Left cardiac atrium (tissue), 4 donors: ENCODE data around the gene PEX26. TPM values are rescaled to one million over a fixed set of nuclear protein-coding genes. Genes with fewer than 3 reads are reported as not detected.
A peak's percentile ranks its signal among the peaks of the same experiment; 100 is the strongest.
"Not testable (repeated sequence)": the region's sequence is repeated elsewhere in the genome, so short reads cannot be mapped to it uniquely, and the experiment has no call there.

ENCODE experiments used
- ATAC-seq, 2 donors: fragments of 200-7000 bp; cut with Tn5 transposase; one replicate each; pipeline ENCODE4 v1.9.1; 2020; ENCODE audit warnings: mild to moderate bottlenecking in 2 of 2, moderate library complexity in 2 of 2
- DNase-seq: peaks from one replicate; pipeline ENCODE4 v3.0.0-alpha.2; 2020
- intact Hi-C, 2 donors: fragments of 100-400 bp; cut with DNase I; formaldehyde crosslinking; loops; one replicate each; pipeline versions ENCODE4 v1.14.1 to v1.15.1; 2022 to 2023
- total RNA-seq, 2 donors: library from RNA; stranded (reverse); fragmentation: NEBNext Ultra II Directional; extraction: Animal tissue kit (Norgen Biotek cat#: 25700); gene quantifications; one replicate each; pipeline ENCODE4 v1.2.1, GENCODE V29; 2021
- donor health status: DM: no; HTN: yes; CAD: no.
- donor health status: DM: no; HTN: yes; CAD: no; lungs with severe emphysema.
- donor health status: DM: yes; HTN: yes; CAD: no.
- donor health status: Dilated cardiomyopathy.

Gene PEX26
- total RNA-seq, 2 donors from 2014 or later, result 21.6 to 22.5 TPM

DNA sequence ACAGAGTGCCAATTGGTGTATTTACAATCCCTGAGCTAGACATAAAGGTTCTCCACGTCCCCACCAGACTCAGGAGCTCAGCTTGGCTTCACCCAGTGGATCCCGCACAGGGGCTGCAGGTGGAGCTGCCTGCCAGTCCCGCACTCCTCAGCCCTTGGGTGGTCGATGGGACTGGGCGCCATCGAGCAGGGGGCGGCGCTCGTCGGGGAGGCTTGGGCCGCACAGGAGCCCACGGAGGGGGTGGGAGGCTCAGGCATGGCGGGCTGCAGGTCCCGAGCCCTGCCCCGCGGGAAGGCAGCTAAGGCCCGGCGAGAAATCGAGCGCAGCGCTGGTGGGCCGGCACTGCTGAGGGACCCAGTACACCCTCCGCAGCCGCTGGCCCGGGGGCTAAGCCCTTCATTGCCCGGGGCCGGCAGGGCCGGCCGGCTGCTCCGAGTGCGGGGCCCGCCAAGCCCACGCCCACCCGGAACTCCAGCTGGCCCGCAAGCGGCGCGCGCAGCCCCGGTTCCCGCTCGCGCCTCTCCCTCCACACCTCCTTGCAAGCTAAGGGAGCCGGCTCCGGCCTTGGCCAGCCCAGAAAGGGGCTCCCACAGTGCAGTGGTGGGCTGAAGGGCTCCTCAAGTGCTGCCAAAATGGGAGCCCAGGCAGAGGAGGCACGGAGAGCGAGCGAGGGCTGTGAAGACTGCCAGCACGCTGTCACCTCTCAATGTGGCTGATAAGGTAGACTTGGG lies 24.4 kb upstream of the PEX26 start:
- DNase-seq, intact Hi-C loops, ATAC-seq: not testable (repeated sequence)

DNA sequence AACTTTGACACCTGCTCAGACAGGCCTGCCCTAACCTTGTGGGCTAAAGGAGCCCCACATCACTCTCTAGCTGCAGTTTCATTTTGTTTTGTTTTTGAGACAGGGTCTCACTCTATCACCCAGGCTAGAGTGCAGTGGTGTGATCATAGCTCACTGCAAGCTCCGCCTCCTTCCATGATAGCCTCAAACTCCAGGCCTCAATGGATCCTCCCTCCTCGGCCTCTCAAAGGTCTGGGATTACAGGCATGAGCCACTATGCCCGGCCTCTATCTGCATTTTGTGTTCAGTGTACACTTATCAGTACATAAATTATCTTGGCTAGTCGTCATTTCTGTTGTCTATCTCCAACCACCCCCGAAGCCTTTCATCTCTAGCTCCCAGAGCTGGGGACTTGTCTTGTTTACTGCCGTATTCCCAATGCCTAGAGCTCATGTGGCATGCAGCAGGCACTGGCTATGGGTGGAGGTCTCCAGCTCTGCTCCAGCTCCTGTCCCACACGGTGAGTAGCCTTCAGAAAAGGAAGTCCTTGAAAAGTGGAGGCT lies 22.1 kb upstream of the PEX26 start:
- no peak for ATAC-seq
- intact Hi-C loops, result no loop called here
- DNase-seq, result no peak

GRCh38 chr22:18056161-18056666 lies 21.6 kb upstream of the PEX26 start:
- DNase-seq (peak; percentile 40), ATAC-seq (peak; percentile 27 to 66)
- intact Hi-C loops, result no loop called here

DNA sequence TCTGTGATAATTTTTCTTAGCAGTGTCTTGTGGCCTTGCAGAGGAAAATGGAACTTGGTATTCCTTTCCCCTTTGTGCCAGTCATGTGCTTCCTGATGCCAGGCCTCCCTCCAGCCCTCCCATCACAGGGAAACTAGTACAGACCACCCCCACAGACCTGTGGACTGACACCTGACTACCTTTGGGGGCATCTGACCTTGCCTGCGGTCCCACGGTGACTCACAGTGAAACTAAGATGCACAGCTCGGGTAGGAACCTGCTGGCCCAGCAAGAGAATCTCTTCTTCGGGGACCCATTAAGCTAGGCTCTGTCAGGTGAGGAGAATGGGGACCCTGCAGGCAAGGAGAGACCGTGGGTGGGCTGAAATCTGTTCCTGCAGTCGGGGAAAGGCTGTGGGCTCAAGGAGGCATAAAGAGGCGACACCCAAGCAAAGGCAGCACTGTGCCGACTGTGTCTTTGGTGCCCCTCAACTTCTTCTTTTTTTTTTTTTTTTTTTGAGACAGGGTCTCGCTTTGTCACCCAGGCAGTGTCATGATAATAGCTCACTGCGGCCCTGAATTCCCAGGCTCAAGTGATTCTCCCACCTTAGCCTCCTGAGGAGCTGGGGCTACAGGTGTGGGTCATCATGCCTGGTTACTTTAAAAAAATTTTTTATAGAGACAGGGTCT lies 20.8 kb upstream of the PEX26 start:
- DNase-seq (no peak), ATAC-seq (no peak)
- intact Hi-C loops, result no loop called here

- peak; percentile 83 for DNase-seq
- intact Hi-C loops, result no loop called here
These were observed 20.1 kb upstream of the PEX26 start for GRCh38 chr22:18057568-18058209.

GRCh38 chr22:18058371-18059093 lies 19.3 kb upstream of the PEX26 start:
- DNase-seq (no peak), ATAC-seq (no peak)
- intact Hi-C loops, result no loop called here

More at GRCh38 chr22:18057568-18058209, 20.1 kb upstream of the PEX26 start:
- ATAC-seq, result peak; percentile 67 to 88

- ATAC-seq (peak in 1 of 2 donors; percentile 22), DNase-seq (no peak)
- intact Hi-C loops, result no loop called here
These were observed 18.7 kb upstream of the PEX26 start for GRCh38 chr22:18059094-18059417.

GRCh38 chr22:18059473-18059872 lies 18.3 kb upstream of the PEX26 start:
- DNase-seq, result no peak
- intact Hi-C loops, result no loop called here
- ATAC-seq, result no peak

- DNase-seq (no peak), ATAC-seq (no peak)
- intact Hi-C loops, result no loop called here
These were observed 17.8 kb upstream of the PEX26 start for GRCh38 chr22:18059991-18060390.

DNA sequence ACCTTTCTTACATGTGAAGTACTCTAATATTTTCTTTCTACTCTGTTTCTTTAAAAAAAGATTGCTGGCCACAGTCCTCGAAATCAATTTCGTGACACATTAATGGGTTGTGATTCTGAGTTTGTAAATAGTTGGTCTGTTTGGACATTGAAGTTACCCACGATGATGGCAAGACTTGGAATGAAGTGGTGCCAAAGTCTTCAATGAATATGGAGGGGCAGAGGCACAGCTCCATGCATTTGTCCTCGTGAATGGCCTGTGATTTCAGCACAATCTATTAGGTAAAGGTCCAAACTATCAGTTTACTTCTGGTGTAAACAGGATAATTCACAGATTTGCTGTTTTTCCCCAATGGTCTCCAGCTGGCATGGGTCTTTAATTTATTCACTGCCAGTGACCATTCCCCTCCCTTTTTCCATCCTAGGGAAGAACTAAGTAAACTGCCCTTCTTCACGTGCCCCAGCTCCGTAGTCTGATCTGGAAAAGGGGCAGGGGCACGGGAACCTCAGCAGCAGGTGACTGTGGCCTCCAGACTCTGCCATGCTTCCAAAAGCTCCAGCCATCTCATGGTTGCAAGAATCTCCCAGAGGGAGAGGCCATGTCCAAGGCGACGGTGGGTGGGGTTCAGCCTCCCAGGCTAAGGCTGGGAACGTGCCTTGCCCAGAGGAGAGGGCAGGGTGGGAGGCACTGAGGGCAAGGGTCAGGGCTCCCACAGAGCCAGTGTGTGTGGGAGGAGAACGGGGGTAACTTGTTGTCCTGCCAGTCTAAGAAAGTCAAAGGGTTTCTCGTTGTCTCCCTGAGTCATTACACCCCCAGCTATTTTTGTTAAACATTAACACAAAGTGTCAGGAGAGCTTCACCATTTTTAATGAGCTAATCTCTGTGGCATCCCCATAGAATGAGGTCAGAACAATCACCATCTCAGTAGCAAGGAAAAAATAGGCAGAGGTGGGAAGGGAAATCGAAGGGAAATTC lies 16.9 kb upstream of the PEX26 start:
- ATAC-seq, result peak in 1 of 2 donors; percentile 16
- no peak for DNase-seq
- intact Hi-C loops, result no loop called here

DNA sequence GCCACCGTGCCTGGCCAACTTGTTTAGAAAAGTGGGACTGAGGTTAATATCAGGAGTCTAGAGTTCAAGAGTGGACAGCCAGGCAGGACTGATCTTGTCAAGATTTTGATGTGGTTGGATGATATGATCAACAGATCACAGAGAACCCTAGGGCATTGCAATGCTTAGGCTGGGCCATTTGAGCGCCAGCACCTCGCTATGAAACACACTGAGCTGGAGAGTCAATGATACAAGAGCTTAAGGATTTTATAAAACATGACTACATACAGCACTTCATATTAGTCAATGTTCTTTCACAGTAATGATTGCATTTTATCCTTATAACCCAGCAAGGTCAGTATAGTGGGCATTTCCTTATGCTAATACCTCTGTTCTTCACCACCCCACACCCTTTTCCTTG lies 15.4 kb upstream of the PEX26 start:
- intact Hi-C loops, result no loop called here

GRCh38 chr22:18063306-18063705 lies 14.5 kb upstream of the PEX26 start:
- DNase-seq, result no peak
- intact Hi-C loops, result no loop called here
- ATAC-seq, result no peak

More for the DNA sequence above, 15.4 kb upstream of the PEX26 start:
- DNase-seq, result no peak
- no peak for ATAC-seq

DNA sequence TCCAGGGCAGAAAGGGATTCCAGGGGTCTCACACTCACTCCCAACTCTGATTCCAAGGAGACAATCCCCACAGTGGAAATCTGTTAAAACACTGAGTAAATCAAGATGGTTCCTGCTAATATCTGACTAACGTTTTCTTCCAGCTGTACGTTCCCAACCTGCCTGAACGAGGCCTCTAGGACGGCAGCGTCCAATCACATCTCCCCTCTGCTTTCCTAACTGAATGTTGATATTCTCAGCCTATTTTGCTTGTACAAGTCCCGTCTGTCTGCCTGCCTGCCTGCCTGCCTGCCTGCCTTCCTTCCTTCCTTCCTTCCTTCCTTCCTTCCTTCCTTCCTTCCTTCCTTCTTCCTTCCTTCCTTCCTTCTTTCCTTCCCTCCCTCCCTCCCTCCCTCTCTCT lies 14.1 kb upstream of the PEX26 start:
- DNase-seq, intact Hi-C loops, ATAC-seq: not testable (repeated sequence)

DNA sequence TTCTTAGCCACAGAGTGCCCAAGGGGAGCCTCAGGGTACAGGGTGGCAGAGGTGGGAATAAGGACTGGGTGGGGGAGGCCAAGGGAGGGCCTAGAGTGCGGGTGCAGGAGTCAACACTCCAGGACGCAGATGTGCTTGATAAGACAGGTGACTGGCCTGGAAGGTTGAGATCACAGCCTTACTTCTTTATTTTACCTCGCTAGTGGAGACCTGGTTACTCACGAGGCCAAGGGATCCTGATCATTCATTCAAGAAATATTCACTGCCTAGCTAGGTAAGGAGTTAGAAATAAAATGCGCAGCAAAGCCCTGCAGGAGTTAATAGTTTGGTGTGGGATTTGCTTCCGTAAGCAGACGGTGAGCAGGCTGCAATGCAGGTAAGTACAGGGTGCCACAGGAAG lies 13.2 kb upstream of the PEX26 start:
- no peak for ATAC-seq
- intact Hi-C loops, result loop anchor here in 1 of 2 donors (5.0 kb wide), 1 partner anchor 32 kb away; no protein-coding TSS in a partner anchor
- DNase-seq, result no peak

DNA sequence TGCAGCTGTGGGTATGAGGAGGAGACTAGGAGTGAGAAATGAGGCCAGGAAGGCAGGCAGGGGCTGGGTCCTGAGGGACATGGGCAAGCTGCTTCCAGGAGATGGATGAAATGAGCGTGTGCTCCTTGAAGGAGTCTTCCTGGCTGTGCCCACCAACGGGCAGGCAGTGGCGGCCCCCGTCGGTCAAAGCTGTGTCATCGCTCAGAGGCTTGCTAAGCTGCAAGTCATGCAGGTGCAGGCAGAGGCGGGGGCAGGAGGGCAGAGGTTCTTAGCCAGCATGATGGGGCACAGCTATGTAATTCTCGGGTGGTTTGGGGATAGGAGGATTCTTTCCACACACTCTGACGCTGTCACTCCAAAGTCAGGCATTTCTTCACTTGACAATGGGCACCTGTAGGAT lies 12.5 kb upstream of the PEX26 start:
- DNase-seq (no peak), ATAC-seq (no peak)
- intact Hi-C loops, result loop anchor here in 1 of 2 donors (5.0 kb wide), 1 partner anchor 33 kb away; no protein-coding TSS in a partner anchor

GRCh38 chr22:18066181-18066859 lies 11.5 kb upstream of the PEX26 start:
- DNase-seq (no peak), ATAC-seq (no peak)
- intact Hi-C loops, result loop anchor here in 1 of 2 donors (5.0 kb wide), 1 partner anchor 34 kb away; no protein-coding TSS in a partner anchor

- ATAC-seq, result no peak
- no peak for DNase-seq
These were observed 10.7 kb upstream of the PEX26 start for GRCh38 chr22:18067121-18067520.

More at GRCh38 chr22:18067121-18067520, 10.7 kb upstream of the PEX26 start:
- intact Hi-C loops, result loop anchor here in 1 of 2 donors (5.0 kb wide), 1 partner anchor 35 kb away; no protein-coding TSS in a partner anchor
